GM19239 (cell line): Measurements from ENCODE around the gene DCAKD.

Source experiments
- DNase-seq: peaks from one replicate; pipeline ENCODE4 v3.0.0; 2011; ENCODE audit warnings: low spot score; ENCODE audit not compliant: insufficient read length
- FAIRE-seq: peaks from 2 replicates; lab custom pipeline; 2011; peaks lifted over from hg19 to GRCh38; lab: Jason Lieb, UNC

The DCAKD gene

DNA sequence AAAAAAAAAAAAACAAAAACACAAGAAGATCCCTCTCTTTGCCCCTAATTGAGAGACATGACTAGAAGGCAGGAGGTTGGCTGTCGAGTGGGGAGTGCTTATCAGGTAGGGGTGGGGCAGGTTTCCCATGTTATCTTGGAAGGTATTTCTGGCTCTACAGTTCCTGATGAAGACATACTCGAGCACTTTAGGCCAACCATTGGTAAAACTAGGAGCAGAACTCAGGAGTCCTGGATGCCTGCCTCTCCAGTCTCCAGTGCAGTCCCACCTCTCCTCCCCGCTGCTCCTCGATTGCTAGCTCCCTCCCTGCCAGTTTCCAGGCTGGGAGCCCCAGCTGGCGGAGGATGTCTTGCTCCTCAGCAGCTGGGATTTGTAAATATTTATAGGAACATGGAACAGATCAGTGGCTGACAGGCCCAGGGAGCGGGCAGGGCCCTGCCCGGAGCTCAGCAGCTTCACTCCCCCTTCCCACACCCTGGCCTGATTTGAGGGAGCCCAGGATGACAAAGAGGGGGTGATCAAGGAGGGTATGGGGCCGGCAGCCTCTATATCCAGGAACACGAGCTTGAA lies 71.9 kb downstream of the DCAKD start:
- FAIRE-seq (no peak), DNase-seq (no peak)

DNA sequence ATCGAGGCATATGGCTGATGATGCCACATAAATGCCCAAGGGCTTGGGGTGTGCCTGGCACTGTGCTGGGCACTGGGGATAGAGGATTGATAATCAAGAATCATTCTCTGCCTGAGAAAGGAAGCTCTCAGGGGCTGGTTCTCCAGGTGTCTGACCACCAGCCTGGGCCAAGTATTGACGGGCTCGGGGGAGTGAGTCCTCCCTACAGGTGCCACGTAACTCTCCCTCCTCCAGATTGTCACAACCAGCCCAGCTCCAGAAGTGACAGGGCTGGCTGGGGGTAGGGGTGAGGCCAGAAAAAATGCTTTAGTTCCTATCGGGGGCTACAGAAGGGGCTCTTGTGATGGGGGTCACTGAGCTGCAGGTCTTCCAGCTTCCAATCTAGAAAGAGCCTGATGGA lies 72.6 kb downstream of the DCAKD start:
- DNase-seq (no peak), FAIRE-seq (no peak)

DNA sequence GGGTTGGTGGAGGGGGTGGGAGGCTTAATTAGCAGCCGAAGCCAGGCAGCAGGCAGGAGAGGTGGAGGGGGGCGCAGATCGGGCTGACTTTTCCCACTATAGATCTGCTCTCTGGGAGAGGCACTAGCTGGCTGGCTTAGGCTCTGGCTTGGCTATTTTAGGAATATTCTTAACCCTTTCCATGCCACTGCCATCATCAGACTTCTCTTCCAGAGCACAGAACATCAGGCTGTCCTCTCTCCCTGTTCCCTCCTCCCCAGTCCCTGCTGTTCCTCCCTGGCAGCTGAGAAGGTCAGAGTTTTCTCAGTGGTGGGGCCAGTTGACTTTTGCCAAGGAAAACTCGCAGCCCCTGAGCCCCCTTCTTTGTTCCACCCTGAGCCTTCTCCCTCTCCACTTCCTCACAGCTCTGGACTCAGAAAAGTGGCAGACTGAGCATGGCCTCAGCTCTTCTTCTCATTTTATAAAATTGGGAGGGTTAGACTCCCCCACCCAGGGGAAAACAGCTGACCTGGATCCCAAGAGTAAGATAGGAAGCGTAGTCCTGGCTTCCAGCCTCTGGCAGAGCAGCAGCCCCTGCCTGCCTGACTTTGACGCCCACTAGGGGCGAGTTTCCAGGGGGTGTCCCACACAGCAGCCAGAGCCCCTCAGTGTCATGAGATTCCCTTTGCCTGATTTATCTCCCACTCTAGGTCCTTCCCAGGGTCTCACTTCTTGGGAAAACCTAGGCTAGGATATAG lies 73.5 kb downstream of the DCAKD start:
- FAIRE-seq (no peak), DNase-seq (no peak)

DNA sequence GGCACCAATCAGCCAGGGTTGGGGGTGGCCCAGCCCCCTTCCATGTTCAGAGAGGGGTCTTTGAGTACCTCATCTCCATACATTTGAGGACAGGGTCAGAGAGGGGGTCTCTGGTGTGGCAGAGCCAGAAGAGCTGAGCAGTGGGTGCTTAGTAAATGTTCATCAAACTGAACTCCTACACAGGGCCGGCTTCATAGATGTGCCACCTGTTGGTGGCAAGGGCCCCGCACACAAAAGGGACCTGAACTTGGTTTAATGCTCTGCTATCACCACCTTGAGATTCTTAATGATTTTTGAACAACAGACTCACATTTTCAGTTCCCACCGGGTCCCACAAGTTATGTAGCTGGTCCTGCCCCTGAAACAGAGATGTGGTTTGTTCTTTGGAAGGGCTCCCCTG lies 74.4 kb downstream of the DCAKD start:
- no peak for FAIRE-seq
- no peak for DNase-seq

DNA sequence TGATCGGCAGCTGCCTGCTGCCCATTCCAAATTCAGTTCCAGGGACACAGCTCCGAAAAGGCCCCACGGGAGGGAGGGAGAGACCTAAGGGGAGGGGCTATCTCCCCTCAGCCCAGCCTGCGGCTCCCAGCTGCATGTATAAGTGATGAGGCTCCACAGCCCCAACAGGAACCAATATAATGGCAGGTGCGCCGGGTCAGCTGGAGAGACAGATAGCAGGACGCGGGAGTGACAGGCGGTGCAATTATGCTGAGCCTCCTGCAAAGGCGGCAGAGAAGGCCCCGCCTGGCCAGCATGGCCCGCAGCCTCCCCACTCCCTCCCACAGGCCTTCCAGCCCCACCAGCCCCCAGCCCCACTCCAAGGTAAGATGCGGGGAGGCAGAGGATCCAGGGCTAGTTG lies 75.2 kb downstream of the DCAKD start:
- FAIRE-seq (no peak), DNase-seq (no peak)
